Epithelial cell of proximal tubule (primary cell): ENCODE results near the gene OCA2. TPM values are rescaled to one million over a fixed set of nuclear protein-coding genes. Genes with fewer than 3 reads are reported as not detected.

Experiments used
- DNase-seq: peaks from one replicate; pipeline ENCODE4 v3.0.0-alpha.2; 2011; ENCODE audit warnings: low read depth
- H3K4me3 ChIP-seq: 2 replicates; pipeline ENCODE4 v1.5.1; 2011; ENCODE audit warnings: low read depth, mild to moderate bottlenecking, low read length
- total RNA-seq: library from RNA; depleted of rRNA; stranded (reverse); fragments of >200 nt; gene quantifications from 2 replicates; pipeline ENCODE4 v1.2.3, GENCODE V29; 2015
- TF ChIP-seq, protein P1 (sequence below): conservative IDR thresholded peaks from 2 replicates; pipeline ENCODE4 v1.5.1; 2012; ENCODE audit warnings: low read depth, mild to moderate bottlenecking, low read length

The OCA2 gene
- total RNA-seq, 1 donor from 2014 or later = not detected

DNA sequence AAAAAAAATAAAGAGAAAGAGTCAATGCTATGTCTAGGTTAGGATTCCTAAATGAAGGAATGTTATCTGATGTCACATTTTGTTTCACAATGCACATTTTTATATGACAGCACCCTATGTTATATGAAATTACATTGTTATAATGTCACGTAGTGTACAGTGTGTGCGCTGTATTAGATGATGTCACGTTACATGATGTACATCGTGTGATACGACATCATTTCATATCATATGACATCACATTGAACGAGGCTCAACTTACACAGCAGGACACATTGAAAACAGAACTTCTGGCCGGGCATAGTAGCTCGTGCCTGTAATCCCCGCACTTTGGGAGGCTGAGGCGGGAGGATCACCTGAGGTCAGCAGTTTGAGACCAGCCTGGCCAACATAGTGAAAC is 150.0 kb downstream of the OCA2 start:
- TF ChIP-seq, protein P1, sequence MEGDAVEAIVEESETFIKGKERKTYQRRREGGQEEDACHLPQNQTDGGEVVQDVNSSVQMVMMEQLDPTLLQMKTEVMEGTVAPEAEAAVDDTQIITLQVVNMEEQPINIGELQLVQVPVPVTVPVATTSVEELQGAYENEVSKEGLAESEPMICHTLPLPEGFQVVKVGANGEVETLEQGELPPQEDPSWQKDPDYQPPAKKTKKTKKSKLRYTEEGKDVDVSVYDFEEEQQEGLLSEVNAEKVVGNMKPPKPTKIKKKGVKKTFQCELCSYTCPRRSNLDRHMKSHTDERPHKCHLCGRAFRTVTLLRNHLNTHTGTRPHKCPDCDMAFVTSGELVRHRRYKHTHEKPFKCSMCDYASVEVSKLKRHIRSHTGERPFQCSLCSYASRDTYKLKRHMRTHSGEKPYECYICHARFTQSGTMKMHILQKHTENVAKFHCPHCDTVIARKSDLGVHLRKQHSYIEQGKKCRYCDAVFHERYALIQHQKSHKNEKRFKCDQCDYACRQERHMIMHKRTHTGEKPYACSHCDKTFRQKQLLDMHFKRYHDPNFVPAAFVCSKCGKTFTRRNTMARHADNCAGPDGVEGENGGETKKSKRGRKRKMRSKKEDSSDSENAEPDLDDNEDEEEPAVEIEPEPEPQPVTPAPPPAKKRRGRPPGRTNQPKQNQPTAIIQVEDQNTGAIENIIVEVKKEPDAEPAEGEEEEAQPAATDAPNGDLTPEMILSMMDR = no peak
- DNase-seq = no peak
- no peak overlapping the region for H3K4me3 ChIP-seq

DNA sequence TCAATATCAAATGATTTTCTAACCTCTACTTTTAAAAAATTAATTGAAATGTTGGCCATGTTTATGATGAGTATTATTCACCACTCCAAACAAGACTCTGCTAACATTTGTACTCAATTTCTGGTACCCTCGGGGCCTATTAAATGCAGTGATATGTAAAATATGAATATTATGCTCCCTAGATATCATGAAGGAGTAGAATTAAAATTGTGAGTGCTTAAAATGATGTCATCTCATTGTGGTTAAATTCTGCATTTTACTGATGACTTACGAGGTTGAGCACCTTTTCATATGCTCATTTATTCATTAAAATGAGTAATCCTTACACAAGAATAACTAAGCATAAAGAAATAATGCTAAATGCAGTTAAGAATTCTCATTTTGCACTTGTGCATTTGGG is 159.9 kb downstream of the OCA2 start:
- DNase-seq = no peak
- TF ChIP-seq, protein P1 = no peak
- H3K4me3 ChIP-seq = no peak overlapping the region

DNA sequence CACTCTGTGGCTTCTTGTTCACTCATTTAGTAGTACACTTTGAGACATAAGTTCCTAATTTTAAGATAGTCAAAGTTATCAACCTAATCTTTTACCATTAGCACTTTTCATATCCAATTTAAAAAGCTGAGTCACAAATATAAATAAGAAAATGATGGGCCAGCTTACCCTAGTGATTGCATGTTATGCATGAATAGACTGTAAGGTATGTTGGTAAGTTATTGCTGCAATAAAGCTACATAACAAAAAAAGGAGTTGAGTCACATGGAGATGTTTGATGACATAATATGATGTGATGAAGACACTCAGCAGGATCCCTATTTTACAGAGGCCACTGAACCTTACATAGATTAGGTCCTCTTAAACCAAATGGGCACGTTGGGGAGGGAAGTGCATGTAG is 161.3 kb downstream of the OCA2 start:
- TF ChIP-seq, protein P1 = no peak
- no peak overlapping the region for H3K4me3 ChIP-seq
- DNase-seq = no peak

DNA sequence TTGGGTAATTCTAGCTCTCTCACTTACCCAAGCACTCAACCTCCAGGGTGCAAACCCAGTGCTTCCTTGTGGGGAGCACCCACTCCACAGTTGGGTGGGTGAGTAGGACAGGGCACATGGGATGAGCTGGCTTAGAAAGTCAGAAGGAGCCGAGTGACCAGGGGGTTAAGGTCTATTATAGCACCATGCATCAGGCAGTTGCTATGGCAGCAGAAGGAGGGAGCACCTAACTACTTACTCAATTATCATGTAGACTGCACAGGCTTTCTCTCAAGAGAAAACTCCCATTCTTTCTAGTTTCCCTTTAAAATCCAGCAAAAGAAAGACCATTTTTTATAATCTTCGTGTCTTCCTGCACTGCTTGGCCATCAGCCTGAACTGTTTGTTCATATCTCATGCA is 163.0 kb downstream of the OCA2 start:
- no peak overlapping the region for H3K4me3 ChIP-seq
- TF ChIP-seq, protein P1 = no peak
- DNase-seq = no peak

DNA sequence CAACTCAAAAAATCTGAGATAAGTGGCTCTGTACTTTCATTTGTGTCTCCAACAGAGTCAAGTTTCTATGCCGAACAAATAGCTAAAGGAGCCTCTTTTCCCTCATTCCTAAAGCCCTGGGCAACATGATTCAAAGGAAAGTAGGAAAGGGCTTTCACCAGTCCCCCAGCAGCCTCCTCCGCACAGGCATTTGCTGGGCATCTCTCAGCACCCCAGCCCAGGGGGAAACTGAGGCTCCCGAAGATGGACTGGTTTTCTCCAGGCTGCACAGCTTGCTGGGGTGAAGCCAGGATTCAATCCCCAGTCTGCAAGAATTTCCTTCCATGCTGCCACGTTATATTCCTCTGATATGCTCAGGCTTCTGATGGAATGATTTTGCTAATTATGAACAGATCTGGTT is 163.8 kb downstream of the OCA2 start:
- H3K4me3 ChIP-seq = no peak overlapping the region
- no peak for DNase-seq
- TF ChIP-seq, protein P1 = no peak

DNA sequence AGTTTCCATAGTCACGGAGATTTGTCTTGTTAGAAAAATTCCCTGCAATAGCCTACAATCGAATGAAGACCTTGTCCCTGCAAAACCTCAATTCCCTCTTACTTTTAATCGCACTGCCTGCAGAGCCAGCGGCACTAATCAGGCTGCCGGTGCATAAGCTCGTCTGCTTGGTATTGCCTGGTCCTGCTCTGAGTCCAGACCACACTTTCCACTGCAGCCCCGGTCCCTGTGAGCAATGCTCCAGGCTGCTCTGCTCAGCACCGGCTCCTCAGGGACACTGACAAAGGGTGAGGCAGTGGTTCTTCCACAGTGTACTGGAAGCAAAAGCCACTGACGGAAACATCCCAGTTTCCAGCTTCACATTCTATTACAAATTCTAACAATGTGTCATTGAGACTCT is 164.3 kb downstream of the OCA2 start:
- TF ChIP-seq, protein P1 = no peak
- DNase-seq = no peak
- H3K4me3 ChIP-seq = no peak overlapping the region

DNA sequence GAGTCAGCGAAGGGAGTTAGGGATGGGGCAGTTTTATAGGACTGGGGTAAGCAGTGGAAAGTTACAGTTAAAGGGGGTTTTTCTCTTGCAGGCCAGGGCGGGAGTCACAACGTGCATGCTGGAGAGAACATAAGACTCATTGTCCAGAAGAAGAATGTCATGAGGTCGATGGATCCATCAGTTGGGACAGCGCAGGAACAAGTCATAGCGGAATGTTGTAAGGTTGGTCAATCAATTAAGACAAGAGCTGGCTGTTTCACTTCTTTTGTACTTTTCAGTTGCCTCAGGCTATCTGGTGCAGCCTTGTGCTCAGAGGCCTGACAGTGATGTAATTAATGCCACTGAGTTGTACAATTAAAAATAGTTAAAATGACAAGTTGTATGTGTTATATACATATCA is 165.6 kb downstream of the OCA2 start:
- H3K4me3 ChIP-seq = no peak overlapping the region
- no peak for DNase-seq
- TF ChIP-seq, protein P1 = no peak
